ENCODE results near the gene TP73.

Gene TP73

DNA sequence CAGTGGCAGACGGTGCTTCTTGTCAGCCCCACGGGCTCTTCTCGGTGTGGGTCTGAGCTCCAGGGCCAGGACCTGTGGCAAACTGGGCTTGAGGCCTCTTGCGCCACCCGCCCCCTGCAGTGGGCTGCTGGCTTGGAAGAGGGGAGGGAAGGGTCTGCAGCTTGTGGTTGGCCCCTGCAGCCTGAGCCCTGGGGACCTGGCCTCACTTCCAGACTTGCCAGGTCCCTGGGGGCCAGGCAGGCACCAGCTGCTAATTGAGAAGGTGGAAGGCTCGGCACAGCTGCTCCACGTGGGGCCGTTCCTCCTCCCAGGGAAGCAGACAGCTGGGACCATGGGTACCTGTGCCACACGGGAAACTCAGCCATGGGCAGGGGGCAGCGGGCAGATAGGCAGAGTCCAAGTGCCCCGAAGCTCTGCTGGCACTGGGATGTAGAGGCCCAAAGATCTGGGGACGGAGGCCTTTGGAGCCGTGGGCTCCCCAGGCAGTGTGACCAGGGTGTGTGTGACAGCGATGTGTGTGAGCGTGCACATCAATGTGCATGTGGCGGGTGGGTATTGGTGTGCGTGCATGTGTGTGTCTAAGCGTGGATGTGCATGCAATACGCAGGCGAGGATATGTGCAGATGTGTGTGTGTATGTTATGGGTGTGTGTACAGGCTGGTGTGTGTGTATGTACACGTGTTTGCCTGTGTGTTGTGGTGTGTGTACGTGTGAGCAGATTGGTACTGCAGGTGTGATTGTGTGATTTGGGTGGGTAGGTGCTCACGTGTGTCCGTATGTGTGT lies 39.3 kb downstream of the TP73 start:
- DNase-seq = no peak

DNA sequence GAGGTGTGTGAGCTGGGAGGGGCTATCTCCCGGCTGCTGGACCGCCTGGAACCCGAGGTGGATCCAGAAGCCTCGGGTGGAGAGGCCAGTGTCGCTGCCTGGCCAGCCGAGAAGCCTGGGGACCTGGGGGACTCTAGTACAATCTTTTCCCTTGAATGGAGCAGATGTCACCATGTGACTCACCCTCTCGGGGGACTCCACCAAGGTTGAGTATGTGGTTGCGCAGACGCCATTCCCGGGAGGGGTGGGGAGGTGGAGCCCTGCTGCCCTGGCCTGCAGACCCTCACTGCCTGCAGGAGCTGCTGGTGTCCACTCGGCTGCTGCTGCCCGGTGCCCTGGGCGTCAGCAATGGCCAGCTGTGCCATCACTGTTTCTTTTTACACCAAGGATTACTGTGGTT lies 40.3 kb downstream of the TP73 start:
- no peak for DNase-seq

DNA sequence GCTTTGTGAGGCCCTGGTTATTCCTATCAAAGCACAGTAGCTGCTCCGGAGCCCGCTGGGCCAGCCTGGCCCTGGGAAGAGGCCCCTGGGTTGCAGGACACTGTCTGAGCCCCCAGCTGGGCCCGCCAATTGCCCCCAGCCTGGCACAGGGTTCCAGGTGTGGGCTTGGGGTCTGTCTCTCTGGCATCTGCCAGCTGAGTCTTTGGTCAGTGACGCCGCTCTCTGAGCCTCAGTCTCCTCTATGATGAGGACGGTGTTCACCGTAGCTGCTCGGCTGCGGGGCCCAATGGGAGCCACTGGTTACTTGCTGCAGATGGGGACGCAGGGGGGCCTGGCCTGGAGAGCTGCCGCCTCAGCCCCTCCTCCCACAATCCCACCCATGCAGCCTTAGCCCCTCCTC lies 41.0 kb downstream of the TP73 start:
- no peak for DNase-seq

DNA sequence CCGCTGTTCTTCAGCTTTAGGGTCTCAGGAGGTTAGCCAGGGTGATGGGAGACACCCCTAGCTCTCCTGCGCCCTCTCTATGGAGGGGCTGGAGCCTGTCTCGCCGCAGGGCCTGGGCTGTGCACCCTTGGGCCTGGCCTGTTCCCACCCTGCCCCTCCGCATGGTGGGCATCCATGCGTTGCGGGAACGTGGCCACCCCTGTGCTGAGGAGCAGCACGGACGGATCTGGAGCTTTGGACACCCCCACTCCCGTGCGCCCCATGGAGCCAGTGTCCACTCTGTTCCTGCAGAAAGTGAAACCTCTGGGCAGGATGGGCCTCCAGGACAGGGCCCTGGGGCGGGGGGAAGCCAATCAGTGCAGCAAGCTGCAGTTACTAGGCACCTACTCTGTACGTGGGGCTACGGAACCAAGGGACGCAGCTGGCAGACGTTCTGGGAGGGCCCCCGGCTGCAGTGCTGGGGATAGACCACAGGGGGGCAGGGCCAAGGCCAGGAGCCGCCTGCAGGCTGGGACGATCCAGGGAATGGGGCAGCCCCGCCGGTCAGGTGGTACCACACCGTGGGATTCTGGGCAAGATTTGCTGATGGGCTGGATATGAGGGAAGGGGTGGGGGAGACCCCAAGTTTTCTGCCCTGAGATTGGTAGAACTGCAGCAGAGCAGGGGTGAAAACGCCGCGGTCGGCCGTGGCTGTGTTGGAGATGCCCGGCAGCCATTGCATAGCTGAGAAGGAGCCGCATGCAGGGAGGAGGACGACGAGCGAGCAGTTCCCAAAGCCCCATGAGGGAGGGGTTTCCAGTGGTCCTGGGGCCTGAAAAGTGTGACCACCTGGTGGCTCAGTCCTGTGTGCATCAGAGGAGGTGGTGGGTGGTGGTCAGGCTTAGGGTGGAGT lies 43.3 kb downstream of the TP73 start:
- DNase-seq = no peak

- no peak for DNase-seq
Observed at GRCh38 chr1:3696689-3697088, 44.4 kb downstream of the TP73 start.

- DNase-seq = no peak
Observed at GRCh38 chr1:3697104-3697503, 44.8 kb downstream of the TP73 start.

- DNase-seq = no peak
Observed at GRCh38 chr1:3697810-3698209, 45.5 kb downstream of the TP73 start.

GRCh38 chr1:3698660-3699408 lies 46.5 kb downstream of the TP73 start:
- DNase-seq = no peak

GRCh38 chr1:3699596-3699995 lies 47.3 kb downstream of the TP73 start:
- no peak for DNase-seq

DNA sequence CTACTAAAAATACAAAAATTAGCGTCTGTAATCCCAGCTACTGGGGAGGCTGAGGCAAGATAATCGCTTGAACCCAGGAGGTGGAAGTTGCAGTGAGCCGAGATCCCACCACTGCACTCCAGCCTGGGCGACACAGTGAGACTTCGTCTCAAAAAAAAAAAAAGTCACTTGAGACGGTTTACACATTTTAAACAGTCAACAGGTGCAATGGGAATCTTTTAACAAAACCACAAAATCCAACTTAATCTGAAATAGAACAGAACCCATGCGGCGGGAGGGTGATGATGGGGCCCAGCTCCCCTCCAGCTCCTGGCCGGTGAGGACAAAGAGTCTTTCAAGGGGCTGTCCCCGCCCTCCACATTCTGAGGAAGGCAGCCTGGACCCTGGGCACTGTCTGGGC lies 48.3 kb downstream of the TP73 start:
- no peak for DNase-seq

DNA sequence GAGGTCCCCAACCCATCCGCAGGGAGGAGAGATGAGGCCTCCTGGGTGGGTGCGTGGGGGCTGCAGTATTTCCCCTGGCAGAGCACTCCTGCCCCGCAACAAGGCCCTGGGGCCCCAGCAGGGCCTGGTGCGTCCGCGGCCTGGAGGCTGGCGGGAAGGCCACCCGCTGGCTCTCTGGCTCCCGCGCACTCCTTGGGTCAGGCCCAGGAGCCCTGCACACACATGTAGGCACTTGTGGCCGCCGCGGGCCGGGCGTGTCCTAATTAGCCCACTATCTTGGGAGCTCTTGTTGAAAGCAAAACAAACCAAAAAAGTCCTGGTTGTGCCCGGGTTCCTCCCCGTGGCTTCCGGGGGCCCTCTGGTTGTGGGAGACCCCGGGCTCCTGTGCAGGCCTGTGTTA lies 50.2 kb downstream of the TP73 start:
- no peak for DNase-seq

DNA sequence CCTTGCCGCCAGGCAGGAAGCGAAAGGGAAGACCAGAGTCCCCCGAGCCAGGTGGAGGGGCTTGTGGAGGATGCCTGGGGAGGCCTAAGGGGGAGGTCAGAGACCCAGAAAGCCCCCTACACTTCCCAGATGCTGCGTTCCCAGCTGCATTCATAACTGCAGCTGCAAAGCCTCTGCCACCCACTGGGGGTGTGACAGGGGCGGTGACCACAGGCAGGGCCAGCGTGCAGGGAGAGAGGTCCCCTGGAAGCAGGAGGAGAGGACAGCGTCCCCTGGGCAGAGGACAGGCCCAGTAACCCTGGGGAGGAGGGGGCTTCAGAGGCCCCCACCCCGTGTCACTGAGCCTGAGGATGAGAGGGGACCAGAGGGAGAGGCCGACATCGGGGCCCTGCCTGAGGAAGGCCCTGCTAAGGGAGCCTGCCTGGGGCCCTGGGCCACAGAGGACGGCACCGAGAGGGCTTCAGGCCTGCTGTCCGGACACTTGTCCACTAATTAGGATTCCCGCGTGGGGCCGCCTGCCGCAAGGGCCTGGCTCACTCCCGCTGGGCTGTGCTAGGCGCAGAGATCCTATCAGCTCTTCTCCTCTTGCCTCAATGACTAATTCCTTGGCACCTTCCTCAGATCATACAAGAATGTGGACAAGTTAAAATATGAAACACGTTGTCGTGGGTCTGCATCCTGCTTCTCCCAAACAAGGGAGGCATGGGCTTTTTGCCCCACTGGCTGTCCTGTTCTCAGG lies 50.8 kb downstream of the TP73 start:
- no peak for DNase-seq

DNA sequence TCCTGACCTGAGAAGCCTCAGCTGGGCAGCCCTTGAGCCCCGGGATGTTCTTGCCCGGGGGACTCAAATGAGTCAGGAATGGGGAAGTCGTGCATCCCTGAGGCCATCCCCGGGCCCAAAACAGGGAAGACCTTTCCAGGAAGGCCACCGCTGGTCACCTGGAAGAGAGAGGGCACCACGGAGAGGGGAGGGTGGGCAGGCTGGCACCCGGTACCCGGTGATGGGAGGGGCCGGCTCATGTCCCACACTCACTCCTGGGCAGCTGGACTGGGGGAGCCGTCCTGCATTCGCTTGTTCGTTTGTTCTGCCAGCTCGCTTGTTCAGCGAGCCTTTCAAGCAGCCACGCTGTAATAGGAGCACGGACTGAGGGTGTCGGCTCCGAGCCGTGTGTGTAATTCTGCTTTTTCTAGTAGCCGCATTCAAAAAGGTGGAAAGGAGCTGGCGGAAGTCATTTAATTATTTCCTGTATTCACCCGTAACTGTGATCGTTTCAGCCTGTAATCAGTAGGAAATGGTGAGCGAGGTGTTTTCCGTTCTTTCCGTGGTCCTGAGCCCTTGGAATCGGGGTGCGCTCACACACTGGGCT lies 51.6 kb downstream of the TP73 start:
- no peak for DNase-seq

DNA sequence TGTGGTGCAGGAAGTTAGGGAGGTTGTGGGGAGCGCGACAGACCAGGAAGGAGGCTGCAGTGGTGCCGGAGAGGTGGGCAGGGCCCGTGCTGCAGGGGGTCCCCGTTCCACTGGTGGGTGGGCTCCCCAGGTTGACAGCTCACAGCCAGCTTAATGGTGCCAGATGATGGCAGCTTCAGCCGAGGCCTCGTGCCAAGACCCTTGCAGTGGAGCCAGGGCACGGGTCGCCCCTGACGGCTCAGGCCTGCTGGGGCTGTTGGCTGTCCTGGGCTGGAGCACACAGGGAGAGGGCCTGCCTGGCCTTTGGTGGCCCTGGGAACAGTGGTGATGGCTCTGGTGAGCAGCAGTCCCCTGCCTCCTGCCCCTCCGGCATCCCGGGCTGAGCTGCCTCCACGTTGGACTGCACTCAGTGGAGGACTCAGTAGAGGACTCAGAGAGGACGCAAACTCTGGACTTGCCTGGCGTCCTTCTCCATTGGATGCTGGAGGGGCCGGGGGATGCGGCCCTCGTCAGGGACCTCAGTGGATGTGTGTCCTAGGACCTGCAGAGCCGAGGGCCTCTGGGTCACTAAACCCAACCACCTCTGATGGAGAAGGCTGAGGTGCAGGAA lies 53.1 kb downstream of the TP73 start:
- DNase-seq = no peak

DNA sequence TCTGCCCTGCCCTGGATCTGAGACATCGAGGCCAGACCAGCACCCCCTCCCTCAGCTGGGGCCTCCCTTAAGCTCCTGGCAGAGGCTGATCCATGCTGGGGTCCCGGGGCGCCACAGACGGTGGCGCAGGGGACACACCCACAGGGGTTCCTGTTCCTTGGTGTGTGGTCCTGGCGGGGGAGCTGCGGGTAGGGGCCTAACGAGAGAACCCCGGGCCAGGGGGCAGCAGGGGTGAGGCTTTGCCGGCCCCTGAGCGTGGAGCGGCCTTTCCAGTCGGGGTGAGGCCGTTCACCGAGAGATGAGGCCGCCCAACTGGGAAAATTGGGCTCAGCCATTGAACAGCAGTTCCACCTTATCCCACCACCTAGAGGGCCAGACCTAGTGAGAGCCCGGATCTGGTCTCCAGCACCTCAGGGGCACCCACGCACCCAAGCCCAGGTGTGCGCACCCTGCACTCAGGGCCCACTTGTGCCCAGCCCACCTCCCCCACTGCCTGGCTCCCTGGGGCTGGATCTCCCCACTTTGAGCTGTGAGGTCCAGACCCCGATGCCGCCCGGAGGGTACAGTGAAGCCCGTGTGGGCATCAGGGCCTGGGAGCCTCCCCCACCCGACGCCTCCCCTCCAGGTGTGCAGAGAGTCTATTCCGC lies 54.5 kb downstream of the TP73 start:
- no peak for DNase-seq

GRCh38 chr1:3707298-3707938 lies 55.1 kb downstream of the TP73 start:
- no peak for DNase-seq

GRCh38 chr1:3707939-3708328 lies 55.6 kb downstream of the TP73 start:
- DNase-seq = no peak

GRCh38 chr1:3708791-3709190 lies 56.5 kb downstream of the TP73 start:
- no peak for DNase-seq

GRCh38 chr1:3710251-3710650 lies 57.9 kb downstream of the TP73 start:
- no peak for DNase-seq

- DNase-seq = no peak
Observed at GRCh38 chr1:3711381-3711779, 59.1 kb downstream of the TP73 start.

Measured in stimulated activated naive CD4-positive, alpha-beta T cell treated with Interleukin-2 at 50 U/mL for 16 hours (primary cell).